Activated CD4-positive, alpha-beta T cell treated with anti-CD3 and anti-CD28 coated beads, Interleukin-2, amount 10 ng/mL, durations not matched to agents 7 days and 5 days (primary cell): ENCODE data around the gene C16orf74. TPM values are rescaled to one million over a fixed set of nuclear protein-coding genes. Genes with fewer than 3 reads are reported as not detected.

ENCODE experiments used
- CTCF ChIA-PET: fragments of 350-600 bp; sonication (Branson Sonifier 250); formaldehyde crosslinking; loops from one replicate; lab custom pipeline; 2021; ENCODE audit warnings: antibody characterized with exemption; lab: Charles Lee
- POLR2A ChIA-PET: fragments of 350-600 bp; sonication (Branson Sonifier 250); formaldehyde crosslinking; loops from one replicate; lab custom pipeline; 2021; ENCODE audit warnings: antibody characterized with exemption; lab: Charles Lee
- DNase-seq: peaks from one replicate; pipeline ENCODE4 v3.0.0-alpha.2; 2020
- H3K27ac Mint-ChIP-seq: one replicate; pipeline ENCODE4 v1.8.0; 2021; ENCODE audit warnings: mild to moderate bottlenecking, moderate library complexity, mixed read lengths
- H3K27me3 Mint-ChIP-seq: one replicate; pipeline ENCODE4 v1.8.0; 2021; ENCODE audit warnings: mixed read lengths
- H3K36me3 Mint-ChIP-seq: one replicate; pipeline ENCODE4 v1.8.0; 2021; ENCODE audit warnings: low read depth, mixed read lengths
- H3K4me1 Mint-ChIP-seq: one replicate; pipeline ENCODE4 v1.8.0; 2021; ENCODE audit warnings: mixed read lengths
- H3K4me3 Mint-ChIP-seq: one replicate; pipeline ENCODE4 v1.8.0; 2021; ENCODE audit warnings: mild to moderate bottlenecking, moderate library complexity, mixed read lengths
- H3K9me3 Mint-ChIP-seq: one replicate; pipeline ENCODE4 v1.8.0; 2021; ENCODE audit warnings: mixed read lengths
- total RNA-seq, 2 experiments: library from RNA; stranded (reverse); gene quantifications; one replicate each; pipeline ENCODE4 v1.2.3, GENCODE V29; 2021

Gene C16orf74
- total RNA-seq, 2 experiments from 2014 or later = 1.6 to 1.7 TPM

DNA sequence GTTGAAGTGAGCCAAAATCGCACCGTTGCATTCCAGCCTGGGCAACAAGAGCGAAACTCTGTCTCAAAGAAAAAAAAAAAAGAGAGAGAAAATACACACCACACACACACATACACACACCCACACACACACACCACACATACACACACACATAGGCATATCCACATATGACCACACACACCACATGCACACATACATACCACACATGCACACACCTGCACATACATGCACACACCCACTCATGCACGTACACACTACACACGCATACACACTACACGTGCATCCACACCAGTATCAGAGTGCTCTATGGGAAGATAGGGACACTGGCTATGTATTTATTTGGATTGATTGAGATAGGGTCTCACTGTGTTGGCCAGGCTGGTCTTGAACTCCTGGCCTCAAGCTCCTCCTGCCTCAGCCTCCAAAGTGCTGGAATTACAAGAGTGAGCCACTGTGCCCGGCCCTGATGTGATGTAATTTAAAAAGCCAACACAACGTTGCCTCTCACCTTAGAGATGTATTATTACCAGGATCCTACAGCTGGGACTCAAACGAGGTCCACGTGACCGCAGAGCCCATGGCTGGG, 44.4 kb downstream of the C16orf74 start:
- CTCF ChIA-PET = no interaction called here
- Mint-ChIP-seq H3K4me3 (no peak overlapping the region), H3K9me3 (no peaks in the 10 kb centered on the region), H3K27ac (no peak overlapping the region), H3K27me3 (peaks cover 5% of the 10 kb centered on the region), H3K4me1 (no peaks in the 10 kb centered on the region), H3K36me3 (no peaks in the 10 kb centered on the region)
- DNase-seq = no peak
- POLR2A ChIA-PET = no interaction called here

- Mint-ChIP-seq H3K4me1 (no peaks in the 10 kb centered on the region), H3K9me3 (no peaks in the 10 kb centered on the region), H3K4me3 (no peak overlapping the region), H3K36me3 (no peaks in the 10 kb centered on the region), H3K27ac (no peak overlapping the region), H3K27me3 (peaks cover 5% of the 10 kb centered on the region)
- CTCF ChIA-PET = interaction anchor here (0.7 kb wide), 1 partner anchor 907 kb away, joined by 4 read pairs; no protein-coding TSS in a partner anchor
- no peak for DNase-seq
- POLR2A ChIA-PET = no interaction called here
Observed at GRCh38 chr16:85704900-85705846, 45.7 kb downstream of the C16orf74 start.

- Mint-ChIP-seq H3K4me1 (no peaks in the 10 kb centered on the region), H3K4me3 (no peak overlapping the region), H3K27me3 (peaks cover 5% of the 10 kb centered on the region), H3K9me3 (no peaks in the 10 kb centered on the region), H3K36me3 (no peaks in the 10 kb centered on the region), H3K27ac (no peak overlapping the region)
- no peak for DNase-seq
- POLR2A ChIA-PET = no interaction called here
- CTCF ChIA-PET = no interaction called here
Observed at GRCh38 chr16:85704011-85704410, 46.9 kb downstream of the C16orf74 start.

GRCh38 chr16:85699628-85700027, 51.3 kb downstream of the C16orf74 start:
- Mint-ChIP-seq H3K4me3 (no peak overlapping the region), H3K9me3 (no peaks in the 10 kb centered on the region), H3K27ac (no peak overlapping the region), H3K4me1 (no peaks in the 10 kb centered on the region), H3K27me3 (peaks cover 9% of the 10 kb centered on the region), H3K36me3 (no peaks in the 10 kb centered on the region)
- ChIA-PET POLR2A (no interaction called here), CTCF (no interaction called here)
- DNase-seq = no peak

- Mint-ChIP-seq H3K9me3 (no peaks in the 10 kb centered on the region), H3K27ac (no peak overlapping the region), H3K27me3 (peaks cover 9% of the 10 kb centered on the region), H3K36me3 (no peaks in the 10 kb centered on the region), H3K4me3 (no peak overlapping the region), H3K4me1 (no peaks in the 10 kb centered on the region)
- POLR2A ChIA-PET = no interaction called here
- CTCF ChIA-PET = interaction anchor here (0.6 kb wide), 1 partner anchor 20 kb away, joined by 3 read pairs; no protein-coding TSS in a partner anchor
- DNase-seq = no peak
Observed at GRCh38 chr16:85698935-85699558, 51.8 kb downstream of the C16orf74 start.

DNA sequence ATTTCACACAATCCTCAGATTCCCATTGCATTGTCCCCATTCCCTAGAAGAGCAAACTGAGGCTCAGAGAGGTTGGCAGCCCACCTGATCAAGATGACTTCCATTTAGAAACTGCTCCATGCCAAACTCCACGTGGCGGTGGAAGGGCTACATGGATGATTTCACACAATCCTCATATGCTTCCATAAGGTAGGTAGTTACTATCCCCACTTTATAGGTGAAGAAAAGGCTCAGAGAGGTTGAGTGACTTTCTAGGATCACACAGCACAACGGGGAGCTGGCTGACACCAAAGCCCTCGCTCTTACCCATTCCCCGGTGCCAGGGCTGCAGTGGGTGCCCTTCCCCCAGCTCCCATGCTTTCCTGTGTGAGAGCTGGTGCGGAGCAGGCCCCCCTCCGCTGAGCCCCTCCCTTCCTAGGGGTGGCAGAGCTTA, 52.4 kb downstream of the C16orf74 start:
- H3K36me3 Mint-ChIP-seq = no peaks in the 10 kb centered on the region
- no peak overlapping the region for H3K27ac Mint-ChIP-seq
- no peaks in the 10 kb centered on the region for H3K4me1 Mint-ChIP-seq
- H3K27me3 Mint-ChIP-seq = peaks cover 9% of the 10 kb centered on the region
- CTCF ChIA-PET = interaction anchor here (0.6 kb wide), 1 partner anchor 21 kb away, joined by 3 read pairs; no protein-coding TSS in a partner anchor
- no peak for DNase-seq
- no peak overlapping the region for H3K4me3 Mint-ChIP-seq
- POLR2A ChIA-PET = no interaction called here
- no peaks in the 10 kb centered on the region for H3K9me3 Mint-ChIP-seq

DNA sequence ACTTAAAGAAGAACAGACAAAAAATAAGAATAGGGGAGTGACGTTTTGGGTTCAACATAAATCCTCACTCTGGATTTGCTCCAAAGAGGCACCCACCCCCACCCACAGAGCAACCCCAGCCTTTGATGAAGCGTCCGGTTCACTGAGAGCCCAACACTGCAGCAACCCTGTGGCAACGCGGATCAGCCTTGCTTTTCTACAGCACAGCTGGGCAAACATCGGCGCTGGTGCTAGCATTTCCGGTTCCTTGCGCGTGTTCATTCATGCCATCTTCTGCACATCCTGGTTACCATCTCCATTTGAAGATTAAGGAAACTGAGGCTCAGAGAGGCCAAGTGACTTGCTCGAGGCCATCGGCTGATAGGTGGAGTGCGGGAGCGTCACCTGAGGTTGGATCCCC, 53.5 kb downstream of the C16orf74 start:
- no peak for DNase-seq
- Mint-ChIP-seq H3K36me3 (no peaks in the 10 kb centered on the region), H3K27me3 (peaks cover 8% of the 10 kb centered on the region), H3K27ac (no peak overlapping the region), H3K9me3 (no peaks in the 10 kb centered on the region), H3K4me1 (no peaks in the 10 kb centered on the region), H3K4me3 (no peak overlapping the region)
- CTCF ChIA-PET = interaction anchor here (1.2 kb wide), 1 partner anchor 9 kb away, joined by 3 read pairs; no protein-coding TSS in a partner anchor
- POLR2A ChIA-PET = no interaction called here

DNA sequence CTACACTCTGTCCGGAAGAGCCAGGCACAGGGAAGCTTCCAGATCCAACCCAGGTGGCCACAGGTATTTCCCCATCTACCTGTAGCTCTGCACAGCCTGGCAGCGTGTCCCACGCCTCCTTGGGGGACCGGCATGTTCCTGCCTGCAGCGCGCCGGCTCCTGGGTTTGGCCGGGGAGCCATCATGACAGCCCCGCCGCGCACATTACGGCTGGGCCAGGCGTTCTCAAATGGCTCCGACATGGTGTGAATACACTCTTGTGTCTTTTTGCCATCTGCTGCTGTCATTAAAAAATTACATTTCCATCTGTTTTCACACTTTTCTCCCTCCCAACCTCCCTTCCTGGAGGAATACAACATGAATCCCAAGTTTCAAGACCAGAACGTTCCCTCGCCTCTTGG, 54.1 kb downstream of the C16orf74 start:
- POLR2A ChIA-PET = no interaction called here
- Mint-ChIP-seq H3K4me3 (no peak overlapping the region), H3K27ac (no peak overlapping the region), H3K36me3 (no peaks in the 10 kb centered on the region), H3K9me3 (no peaks in the 10 kb centered on the region), H3K4me1 (no peaks in the 10 kb centered on the region), H3K27me3 (peaks cover 10% of the 10 kb centered on the region)
- CTCF ChIA-PET = no interaction called here
- no peak for DNase-seq

GRCh38 chr16:85695196-85696128, 55.4 kb downstream of the C16orf74 start:
- Mint-ChIP-seq H3K27me3 (peaks cover 12% of the 10 kb centered on the region), H3K4me3 (no peak overlapping the region), H3K27ac (no peak overlapping the region), H3K4me1 (no peaks in the 10 kb centered on the region), H3K9me3 (no peaks in the 10 kb centered on the region), H3K36me3 (no peaks in the 10 kb centered on the region)
- DNase-seq = no peak
- ChIA-PET POLR2A (no interaction called here), CTCF (no interaction called here)

- Mint-ChIP-seq H3K4me3 (no peak overlapping the region), H3K36me3 (peaks cover 11% of the 10 kb centered on the region), H3K9me3 (no peaks in the 10 kb centered on the region), H3K27me3 (peaks cover 10% of the 10 kb centered on the region), H3K4me1 (peaks cover 20% of the 10 kb centered on the region), H3K27ac (no peak overlapping the region)
- POLR2A ChIA-PET = no interaction called here
- no peak for DNase-seq
- CTCF ChIA-PET = interaction anchor here (1.0 to 2.6 kb wide), 5 partner anchors 11 to 75 kb away, joined by 3 to 8 read pairs (median 4); no protein-coding TSS in a partner anchor
Observed at GRCh38 chr16:85690469-85691064, 60.3 kb downstream of the C16orf74 start.

DNA sequence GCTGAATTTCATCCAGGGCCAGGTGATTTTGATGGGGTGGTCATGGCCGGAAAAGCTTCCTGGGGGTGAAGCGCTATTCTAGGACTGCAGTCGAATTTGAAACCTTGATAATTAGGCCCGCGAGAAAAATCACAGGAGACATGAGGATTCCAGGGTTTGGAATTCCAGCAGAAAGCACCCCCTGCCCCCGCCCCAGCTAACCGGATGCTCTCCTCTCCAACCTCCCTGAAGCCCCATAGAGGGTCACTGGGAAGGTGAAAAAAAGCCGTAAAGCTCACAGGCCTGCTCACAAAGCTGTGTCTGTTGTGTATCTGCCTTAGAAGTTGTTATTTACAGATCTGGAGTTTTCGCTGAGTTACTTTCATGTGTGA, 61.0 kb downstream of the C16orf74 start:
- Mint-ChIP-seq H3K27me3 (peaks cover 10% of the 10 kb centered on the region), H3K36me3 (peaks cover 11% of the 10 kb centered on the region), H3K9me3 (no peaks in the 10 kb centered on the region), H3K4me3 (no peak overlapping the region), H3K27ac (no peak overlapping the region), H3K4me1 (peaks cover 23% of the 10 kb centered on the region)
- CTCF ChIA-PET = interaction anchor here (1.0 to 2.6 kb wide), 8 partner anchors 9 to 269 kb away, joined by 3 to 8 read pairs (median 4); no protein-coding TSS in a partner anchor
- DNase-seq = no peak
- POLR2A ChIA-PET = no interaction called here
